Stimulated activated naive CD8-positive, alpha-beta T cell treated with anti-CD3 and anti-CD28 coated beads, Interleukin-15, amount 100 ng/mL, for 72 hours (primary cell): ENCODE results near the gene ZDHHC12.
A peak's percentile ranks its signal among the peaks of the same experiment; 100 is the strongest.
"Not testable (repeated sequence)": the region's sequence is repeated elsewhere in the genome, so short reads cannot be mapped to it uniquely, and the experiment has no call there.

ENCODE experiments used
- ATAC-seq: fragments of 150-1000 bp; cut with Tn5 transposase; 2 replicates; pipeline ENCODE4 v1.10.0; 2021; ENCODE audit warnings: mild to moderate bottlenecking, moderate library complexity
- DNase-seq, 2 donors: peaks; one replicate each; pipeline ENCODE4 v3.0.0; 2021 to 2022
- H3K27ac Mint-ChIP-seq, 2 donors: one replicate each; pipeline ENCODE4 v1.8.0; 2022; ENCODE audit warnings: mild to moderate bottlenecking in 2 of 2, mixed read lengths in 2 of 2, moderate library complexity in 2 of 2
- H3K27me3 Mint-ChIP-seq: one replicate; pipeline ENCODE4 v1.8.0; 2022; ENCODE audit warnings: mixed read lengths
- H3K4me1 Mint-ChIP-seq: one replicate; pipeline ENCODE4 v1.8.0; 2022; ENCODE audit warnings: mild to moderate bottlenecking, mixed read lengths
- H3K4me3 Mint-ChIP-seq, 2 donors: one replicate each; pipeline ENCODE4 v1.8.0; 2022; ENCODE audit warnings: mild to moderate bottlenecking in 2 of 2, mixed read lengths in 2 of 2, moderate library complexity in 1 of 2
- H3K9me3 Mint-ChIP-seq, 2 donors: one replicate each; pipeline ENCODE4 v1.8.0; 2022; ENCODE audit warnings: mixed read lengths in 2 of 2

Gene ZDHHC12

DNA sequence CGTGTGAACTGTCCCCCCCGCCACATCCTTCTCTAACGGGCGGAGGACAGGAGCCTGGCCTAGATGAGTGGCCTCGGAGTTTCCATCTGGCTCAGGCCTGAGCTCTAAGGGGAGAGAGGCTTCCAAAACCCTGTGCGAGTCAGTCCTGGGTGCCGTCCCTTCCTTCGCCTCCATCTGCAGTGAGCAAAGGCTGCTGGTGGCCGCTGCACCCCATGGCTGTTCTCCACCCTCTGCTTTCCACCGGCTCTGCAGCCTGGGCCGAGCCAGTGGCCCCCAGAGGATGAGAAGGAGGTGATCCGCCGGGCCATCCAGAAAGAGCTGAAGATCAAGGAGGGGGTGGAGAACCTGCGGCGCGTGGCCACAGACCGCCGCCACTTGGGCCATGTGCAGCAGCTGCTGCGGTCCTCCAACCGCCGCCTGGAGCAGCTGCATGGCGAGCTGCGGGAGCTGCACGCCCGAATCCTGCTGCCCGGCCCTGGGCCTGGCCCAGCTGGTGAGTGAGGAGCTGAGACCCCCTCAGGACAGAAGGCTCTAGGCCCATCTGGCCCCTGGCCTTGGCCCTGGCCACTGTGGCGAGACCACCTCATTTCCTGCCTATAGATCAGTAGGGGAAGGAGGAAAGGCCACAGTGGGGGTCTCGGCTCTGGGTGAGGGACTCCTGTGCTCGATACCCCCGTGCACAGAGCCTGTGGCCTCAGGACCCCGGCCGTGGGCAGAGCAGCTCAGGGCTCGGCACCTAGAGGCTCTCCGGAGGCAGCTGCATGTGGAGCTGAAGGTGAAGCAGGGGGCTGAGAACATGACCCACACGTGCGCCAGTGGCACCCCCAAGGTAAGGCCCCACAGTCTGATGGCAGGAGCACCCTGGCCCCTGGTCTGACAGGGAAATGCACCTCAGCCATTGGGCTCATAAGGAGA, 18.6 kb downstream of the ZDHHC12 start:
- ATAC-seq = no peak
- H3K4me1 Mint-ChIP-seq = peaks cover 21% of the 10 kb centered on the region
- no peaks in the 10 kb centered on the region for H3K27me3 Mint-ChIP-seq
- no peaks in the 10 kb centered on the region for H3K9me3 Mint-ChIP-seq
- H3K4me3 Mint-ChIP-seq = no peak overlapping the region
- no peak for DNase-seq
- no peak overlapping the region for H3K27ac Mint-ChIP-seq

DNA sequence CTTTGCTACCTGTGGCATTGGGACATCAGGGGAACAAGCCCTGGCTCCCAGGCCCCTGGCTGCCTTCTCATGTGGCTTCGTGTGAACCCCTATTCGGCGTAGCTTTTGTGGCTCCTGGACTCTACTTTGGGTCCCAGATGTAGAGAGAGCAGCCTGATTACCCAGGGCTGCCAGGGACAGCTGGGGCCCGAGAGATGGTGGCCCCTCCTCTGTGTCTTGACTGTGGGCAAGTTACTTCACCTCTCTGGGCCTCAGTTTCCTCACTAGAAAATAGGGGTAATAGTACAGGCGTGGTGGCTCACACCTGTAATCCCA, 19.6 kb downstream of the ZDHHC12 start:
- peaks cover 21% of the 10 kb centered on the region for H3K4me1 Mint-ChIP-seq
- DNase-seq = no peak
- H3K9me3 Mint-ChIP-seq = no peaks in the 10 kb centered on the region
- no peak overlapping the region for H3K27ac Mint-ChIP-seq
- no peak for ATAC-seq
- no peaks in the 10 kb centered on the region for H3K27me3 Mint-ChIP-seq
- no peak overlapping the region for H3K4me3 Mint-ChIP-seq

DNA sequence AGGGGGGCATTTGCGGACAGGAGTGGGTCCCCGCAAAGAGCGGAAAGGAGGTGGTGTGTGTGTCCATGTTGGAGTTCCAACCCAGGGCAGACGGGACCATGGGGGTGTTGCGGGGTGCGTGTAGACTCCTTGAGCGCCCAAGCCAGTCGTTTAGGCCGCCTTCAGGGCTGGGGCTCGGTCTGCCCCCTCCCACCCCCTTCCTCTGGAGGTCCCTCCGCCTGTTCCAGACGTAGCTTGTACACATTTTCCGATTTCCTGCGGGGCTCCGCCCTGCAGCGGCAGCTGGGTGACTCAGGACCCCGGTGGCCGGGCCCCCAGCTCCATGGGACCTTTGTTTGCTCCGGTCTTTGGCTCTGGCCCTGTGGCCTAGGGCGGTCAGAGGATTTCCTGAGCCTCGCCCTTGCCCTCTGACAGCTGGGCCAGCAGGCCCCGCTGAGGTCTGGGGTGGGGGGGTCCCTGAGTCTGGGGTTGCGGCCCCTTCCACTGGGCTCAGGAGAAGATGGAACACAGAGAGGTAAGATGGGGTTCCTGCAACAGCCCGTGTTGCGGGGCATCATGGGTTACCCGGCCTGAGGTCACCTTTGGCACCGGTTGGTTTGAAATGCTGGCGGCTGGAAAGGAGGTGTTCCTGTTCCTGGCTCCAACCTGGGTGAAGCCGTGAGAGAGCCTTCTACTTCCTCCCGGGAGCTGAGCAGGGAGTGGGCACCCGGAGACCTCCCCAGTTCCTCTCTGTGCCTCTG, 20.1 kb downstream of the ZDHHC12 start:
- DNase-seq = no peak
- no peaks in the 10 kb centered on the region for H3K27me3 Mint-ChIP-seq

DNA sequence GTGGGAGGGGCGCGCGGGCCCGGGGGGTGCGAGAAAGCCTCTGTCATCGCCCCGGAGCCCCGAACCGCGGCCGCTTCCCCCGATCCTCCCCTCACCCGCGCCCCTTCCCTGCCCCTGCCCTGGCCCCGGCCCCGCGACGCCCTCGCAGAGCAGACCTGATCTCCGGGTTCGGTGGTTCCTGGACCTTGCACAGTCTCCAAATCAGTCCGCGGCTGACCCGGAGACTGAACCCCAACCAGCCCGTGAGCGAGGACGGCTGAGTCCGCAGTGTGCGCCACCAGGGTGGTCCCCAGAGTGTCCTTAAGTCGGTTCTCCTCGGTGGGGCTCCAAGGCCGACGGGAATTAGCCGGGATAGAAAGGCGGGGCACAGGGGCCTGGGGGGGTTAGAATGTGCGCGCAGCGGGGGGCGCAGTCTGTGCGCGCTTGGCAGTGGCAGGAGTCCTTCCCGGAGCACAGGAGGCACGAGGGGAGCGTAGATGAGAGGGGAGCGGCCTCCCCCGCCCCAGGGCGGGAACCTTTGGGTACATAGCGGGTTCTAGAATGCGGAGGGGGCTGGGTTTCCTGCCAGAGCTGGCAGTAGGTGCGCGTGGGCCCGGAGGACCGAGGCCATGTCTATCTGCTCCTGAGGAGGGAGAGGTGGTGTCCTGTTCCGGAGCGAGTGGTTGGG, 20.8 kb downstream of the ZDHHC12 start:
- Mint-ChIP-seq H3K4me1 (peaks cover 21% of the 10 kb centered on the region), H3K9me3 (no peaks in the 10 kb centered on the region), H3K4me3 (peak overlapping the region; percentile 82 to 95), H3K27me3 (no peaks in the 10 kb centered on the region), H3K27ac (peak overlapping the region; percentile 63 to 86)
- ATAC-seq (peak; percentile 56), DNase-seq (peak in 1 of 2 donors; percentile 42)

More for the DNA sequence above, 20.1 kb downstream of the ZDHHC12 start:
- H3K4me3 Mint-ChIP-seq = peak overlapping the region; percentile 82 to 95
- H3K27ac Mint-ChIP-seq = no peak overlapping the region
- peaks cover 21% of the 10 kb centered on the region for H3K4me1 Mint-ChIP-seq
- ATAC-seq = no peak
- H3K9me3 Mint-ChIP-seq = no peaks in the 10 kb centered on the region

DNA sequence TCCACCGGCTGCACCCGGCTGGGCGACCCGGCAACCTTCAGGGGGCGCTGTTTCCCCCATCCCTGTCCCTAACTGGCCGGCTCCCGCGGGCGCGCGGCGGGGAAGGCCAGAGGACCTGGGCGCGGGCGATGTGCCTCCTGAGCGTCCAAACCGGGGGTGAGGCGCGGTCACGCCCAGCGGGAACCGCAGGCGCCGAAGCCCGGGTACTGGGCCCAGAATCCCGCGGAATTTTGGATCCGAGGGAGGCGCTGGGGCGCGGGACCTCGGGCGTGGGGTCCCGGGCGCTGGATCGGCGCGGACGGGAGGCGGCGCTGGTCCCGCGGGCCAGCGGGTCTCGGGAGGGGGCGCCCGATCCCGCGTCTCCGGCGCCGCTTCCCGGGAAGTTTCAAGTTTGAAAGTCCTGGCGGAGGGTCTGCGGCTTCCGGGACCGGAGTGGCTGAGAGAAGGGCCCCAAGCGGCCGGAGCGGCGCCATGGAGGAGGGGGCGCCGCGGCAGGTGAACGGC, 21.4 kb downstream of the ZDHHC12 start, which contains the start of gene PKN3:
Gene PKN3, plus strand, starts transcription at position 59 of the 504 bp plus-strand sequence. Its CDS starts 413 bp downstream, at position 472.
- peak; percentile 91 for ATAC-seq
- Mint-ChIP-seq H3K4me3 (peak within 1 kb of the TSS; percentile 82 to 95), H3K27ac (peak within 1 kb of the TSS; percentile 63 to 86), H3K9me3 (no peaks in the 10 kb centered on the region), H3K4me1 (peaks cover 21% of the 10 kb centered on the region), H3K27me3 (no peaks in the 10 kb centered on the region)
- DNase-seq = peak; percentile 90 to 93

DNA sequence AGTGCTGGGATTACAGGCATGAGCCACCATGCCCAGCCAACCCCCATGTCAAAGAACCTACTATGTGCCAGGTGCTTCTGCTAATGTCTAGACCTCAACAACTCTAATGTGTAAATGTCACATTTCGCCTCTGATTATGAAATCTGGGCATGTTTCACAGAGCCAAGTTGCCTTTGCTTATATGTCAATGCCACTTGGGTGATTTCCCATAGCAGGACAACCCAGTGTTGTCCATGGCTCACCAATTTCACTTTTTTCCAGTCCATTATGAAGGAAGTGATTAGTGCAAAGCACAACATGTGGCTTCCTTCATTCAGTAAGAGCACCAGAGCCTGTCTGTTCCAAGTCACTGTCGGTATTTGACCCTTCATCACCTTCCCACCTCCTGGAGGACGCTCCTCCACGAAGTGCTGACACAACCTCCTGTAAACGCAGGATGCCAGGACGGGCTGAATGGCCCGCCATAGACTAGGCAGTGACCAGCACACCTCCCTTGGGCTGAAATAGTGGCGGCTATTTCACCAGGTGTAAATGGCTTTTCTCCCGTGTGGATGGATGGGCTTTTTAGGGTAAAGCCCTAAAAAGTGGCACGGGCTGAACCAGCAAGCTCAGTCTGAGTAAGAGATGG, 22.6 kb downstream of the ZDHHC12 start:
- DNase-seq (no peak), ATAC-seq (no peak)
- no peak overlapping the region for H3K27ac Mint-ChIP-seq
- peaks cover 21% of the 10 kb centered on the region for H3K4me1 Mint-ChIP-seq
- peak overlapping the region; percentile 69 to 95 for H3K4me3 Mint-ChIP-seq
- no peaks in the 10 kb centered on the region for H3K9me3 Mint-ChIP-seq
- H3K27me3 Mint-ChIP-seq = no peaks in the 10 kb centered on the region

DNA sequence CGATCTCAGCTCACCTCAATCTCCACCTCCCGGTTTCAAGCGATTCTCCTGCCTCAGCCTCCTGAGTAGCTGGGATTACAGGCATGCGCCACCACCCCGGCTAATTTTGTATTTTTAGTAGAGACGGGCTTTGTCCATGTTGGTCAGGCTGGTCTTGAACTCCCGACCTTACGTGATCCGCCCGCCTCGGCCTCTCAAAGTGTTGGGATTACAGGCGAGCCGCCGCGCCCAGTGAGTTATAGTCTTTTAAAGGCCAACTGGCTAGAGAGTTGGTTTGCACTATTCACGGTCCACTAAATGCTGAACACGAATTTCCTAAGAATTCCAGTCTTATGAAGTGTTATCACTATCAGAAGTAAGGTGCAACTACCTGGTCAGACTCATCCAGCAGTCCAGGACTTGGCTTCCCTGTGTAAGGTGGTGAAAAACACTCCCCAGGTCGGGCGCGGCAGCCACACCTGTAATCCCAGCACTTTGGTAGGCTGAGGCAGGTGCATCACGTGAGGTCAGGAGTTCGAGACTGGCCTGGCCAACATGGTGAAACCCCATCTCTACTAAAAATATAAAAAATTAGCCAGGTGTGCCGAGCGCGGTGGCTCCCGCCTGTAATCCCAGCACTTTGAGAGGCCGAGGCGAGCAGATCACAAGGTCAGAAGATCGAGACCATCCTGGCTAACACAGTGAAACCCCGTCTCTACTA, 24.7 kb downstream of the ZDHHC12 start:
- not testable (repeated sequence) for DNase-seq

DNA sequence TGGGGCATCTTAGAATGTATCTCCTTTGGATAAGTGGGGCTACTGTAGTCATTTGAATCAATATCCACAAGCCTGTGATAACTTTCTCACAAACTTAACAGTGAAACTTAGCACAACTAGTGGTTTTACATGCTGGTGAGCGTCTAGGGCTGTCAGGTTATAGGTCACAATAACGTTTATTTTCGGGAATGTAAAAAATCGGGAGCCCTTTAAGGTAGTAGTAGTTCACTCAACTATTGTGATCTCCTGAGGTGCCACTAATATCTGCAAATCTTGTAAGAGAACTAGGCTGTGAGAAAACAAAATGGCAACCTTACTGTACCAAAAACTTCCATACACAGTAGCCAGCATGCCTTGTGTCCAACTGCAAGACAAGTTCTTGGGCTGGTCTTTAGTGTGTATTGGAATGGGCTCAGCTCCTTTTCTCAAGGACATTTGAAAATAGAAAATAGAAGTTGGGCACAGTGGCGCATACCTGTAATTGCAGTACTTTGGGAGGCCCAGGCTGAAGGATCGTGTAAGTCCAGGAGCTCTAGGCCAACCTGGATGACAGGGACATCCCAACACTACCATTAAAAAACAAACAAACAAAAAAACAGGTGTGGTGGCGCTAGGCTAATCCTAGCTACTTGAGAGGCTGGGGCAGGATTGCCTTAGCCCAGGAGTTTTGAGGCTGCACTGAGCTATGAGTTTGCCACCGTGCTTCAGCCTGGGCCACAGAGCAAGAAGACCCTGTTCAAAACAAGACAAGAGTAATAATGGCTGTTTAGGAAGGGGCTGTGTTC, 26.8 kb downstream of the ZDHHC12 start:
- H3K4me1 Mint-ChIP-seq = peaks cover 34% of the 10 kb centered on the region
- no peak overlapping the region for H3K27ac Mint-ChIP-seq
- H3K9me3 Mint-ChIP-seq = no peaks in the 10 kb centered on the region
- ATAC-seq = no peak
- no peak for DNase-seq
- no peaks in the 10 kb centered on the region for H3K27me3 Mint-ChIP-seq
- H3K4me3 Mint-ChIP-seq = no peak overlapping the region

More for the DNA sequence above, 24.7 kb downstream of the ZDHHC12 start:
- not testable (repeated sequence) for H3K27me3 Mint-ChIP-seq, H3K9me3 Mint-ChIP-seq, H3K4me3 Mint-ChIP-seq, ATAC-seq
- H3K27ac Mint-ChIP-seq = peak overlapping the region in 1 of 2 donors; percentile 74
- H3K4me1 Mint-ChIP-seq = peaks cover 27% of the 10 kb centered on the region

DNA sequence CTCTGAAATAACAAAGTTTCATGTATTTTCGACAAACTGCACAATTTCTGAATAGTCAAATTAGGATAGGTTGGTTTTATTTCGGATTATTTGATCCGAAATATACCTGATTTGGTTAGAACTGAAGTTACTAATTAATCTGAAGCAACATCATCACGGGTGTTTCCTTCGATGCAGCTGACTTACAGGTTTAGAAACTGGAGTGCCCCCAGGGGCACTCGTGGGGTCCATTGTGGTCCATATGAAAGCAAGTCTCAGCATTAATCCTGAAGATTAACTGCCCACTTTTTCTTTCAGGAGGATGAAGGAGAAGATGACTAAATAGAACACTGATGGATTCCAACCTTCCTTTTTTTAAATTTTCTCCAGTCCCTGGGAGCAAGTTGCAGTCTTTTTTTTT, 29.6 kb downstream of the ZDHHC12 start:
- no peak overlapping the region for H3K4me3 Mint-ChIP-seq
- ATAC-seq = no peak

DNA sequence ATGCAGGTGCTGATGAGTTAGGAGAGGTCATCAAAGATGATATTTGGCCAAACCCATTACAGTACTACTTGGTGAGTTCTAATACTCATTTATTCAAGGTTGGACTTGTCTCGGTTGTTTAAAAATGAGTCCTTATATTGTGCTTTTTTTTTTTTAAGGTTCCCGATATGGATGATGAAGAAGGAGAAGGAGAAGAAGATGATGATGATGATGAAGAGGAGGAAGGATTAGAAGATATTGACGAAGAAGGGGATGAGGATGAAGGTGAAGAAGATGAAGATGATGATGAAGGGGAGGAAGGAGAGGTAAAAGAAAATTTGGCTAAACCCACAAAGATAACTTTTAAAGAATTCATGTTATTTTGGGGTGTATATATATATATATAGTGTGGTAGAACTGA, 30.2 kb downstream of the ZDHHC12 start:
- peak overlapping the region; percentile 49 to 88 for H3K27ac Mint-ChIP-seq
- not testable (repeated sequence) for DNase-seq, ATAC-seq, H3K9me3 Mint-ChIP-seq, H3K27me3 Mint-ChIP-seq
- peaks cover 36% of the 10 kb centered on the region for H3K4me1 Mint-ChIP-seq
- peak overlapping the region in 1 of 2 donors; percentile 63 for H3K4me3 Mint-ChIP-seq

More for the DNA sequence above, 29.6 kb downstream of the ZDHHC12 start:
- Mint-ChIP-seq H3K9me3 (no peaks in the 10 kb centered on the region), H3K4me1 (peaks cover 36% of the 10 kb centered on the region), H3K27me3 (no peaks in the 10 kb centered on the region), H3K27ac (no peak overlapping the region)
- no peak for DNase-seq

DNA sequence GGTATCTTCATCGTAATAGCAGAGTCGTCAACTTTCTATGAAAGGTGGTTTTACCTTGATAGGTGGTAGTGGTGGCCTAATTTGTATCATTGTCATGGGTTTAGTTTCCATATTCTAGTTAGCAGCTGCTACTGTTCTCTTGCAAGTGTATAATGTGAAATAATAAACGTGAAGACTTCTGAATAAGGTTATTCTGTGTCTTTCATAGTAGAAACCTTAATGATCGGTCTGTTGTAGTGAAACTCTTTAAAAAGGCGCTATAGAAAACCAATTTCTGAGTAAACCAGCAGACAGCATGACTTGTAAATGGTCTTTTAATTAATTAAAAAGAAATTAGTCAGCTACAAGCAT, 33.3 kb downstream of the ZDHHC12 start:
- H3K4me3 Mint-ChIP-seq = peak overlapping the region; percentile 91 to 98
- DNase-seq = no peak
- no peak for ATAC-seq
- H3K27ac Mint-ChIP-seq = peak overlapping the region; percentile 97 to 99
- no peaks in the 10 kb centered on the region for H3K27me3 Mint-ChIP-seq
- no peaks in the 10 kb centered on the region for H3K9me3 Mint-ChIP-seq
- H3K4me1 Mint-ChIP-seq = peaks cover 66% of the 10 kb centered on the region

DNA sequence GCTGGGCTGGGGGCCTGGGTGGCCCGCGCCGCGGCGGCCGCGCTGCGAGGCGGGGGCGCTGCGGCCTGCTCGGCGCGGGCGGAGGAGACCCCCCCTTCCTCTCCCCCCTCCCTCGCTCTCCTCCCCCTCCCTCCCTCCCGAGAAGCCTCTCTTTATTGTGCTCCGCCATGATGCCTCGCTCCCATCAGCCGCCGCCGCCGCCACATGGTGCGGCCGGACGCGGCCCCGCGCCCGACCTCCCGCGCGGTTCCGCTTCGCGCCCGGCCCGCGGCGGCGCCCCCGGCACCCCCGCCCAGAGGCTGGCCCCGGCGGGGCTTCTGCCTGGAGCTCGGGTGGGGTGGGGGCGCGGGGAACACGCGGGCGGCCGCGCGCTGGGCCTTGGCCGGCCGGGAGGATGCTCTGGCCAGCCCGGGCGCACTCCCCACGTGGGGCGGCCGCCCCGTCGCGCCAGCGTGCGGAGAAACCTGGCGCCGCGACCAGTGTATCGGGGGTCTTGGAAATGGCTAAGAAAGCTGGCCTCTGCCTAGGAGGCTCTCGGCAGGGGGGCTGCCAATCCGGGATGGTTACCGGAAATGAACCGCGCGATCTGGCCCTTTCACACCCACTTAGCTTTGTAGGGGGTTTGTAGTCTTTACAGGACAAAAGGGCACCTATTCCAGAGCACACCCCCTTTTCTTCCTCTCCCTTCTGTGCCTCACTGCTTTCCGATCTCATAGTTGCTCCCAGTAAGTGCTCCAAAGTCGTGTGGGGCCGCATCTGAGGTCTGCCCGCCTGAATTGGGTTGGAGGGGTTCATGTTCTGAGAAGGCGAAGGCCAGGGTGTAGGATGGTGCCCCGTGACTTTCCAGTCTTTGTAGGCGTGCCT, 33.9 kb downstream of the ZDHHC12 start:
- H3K4me1 Mint-ChIP-seq = peaks cover 72% of the 10 kb centered on the region
- ATAC-seq (peak; percentile 6), DNase-seq (peak; percentile 30 to 38)
- H3K4me3 Mint-ChIP-seq = peak overlapping the region; percentile 91 to 98
- no peaks in the 10 kb centered on the region for H3K27me3 Mint-ChIP-seq
- H3K27ac Mint-ChIP-seq = peak overlapping the region; percentile 97 to 99
- no peaks in the 10 kb centered on the region for H3K9me3 Mint-ChIP-seq

DNA sequence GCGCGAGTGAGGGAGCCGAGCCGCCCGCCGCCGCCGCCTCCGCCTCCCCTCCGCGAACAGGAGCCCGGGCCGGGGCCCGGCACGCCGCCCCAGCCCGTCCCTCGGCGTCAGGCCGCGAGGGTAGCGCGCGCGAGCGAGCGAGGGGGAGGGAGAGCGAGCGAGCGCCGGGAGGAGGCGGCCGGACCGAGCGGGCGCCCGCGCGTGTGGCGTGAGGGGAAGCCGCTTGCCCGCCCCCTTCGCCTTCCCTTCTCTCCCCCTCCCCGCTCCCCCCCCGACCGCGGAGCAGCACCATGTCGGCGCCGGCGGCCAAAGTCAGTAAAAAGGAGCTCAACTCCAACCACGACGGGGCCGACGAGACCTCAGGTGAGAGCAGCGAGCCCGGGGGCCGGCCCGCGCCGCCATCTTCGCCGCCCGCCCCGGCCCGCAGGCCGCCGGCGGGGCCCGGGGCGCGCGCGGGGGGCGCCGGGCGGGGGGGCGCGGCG, 34.6 kb downstream of the ZDHHC12 start:
- ATAC-seq (peak; percentile 4), DNase-seq (no peak)
- peak overlapping the region in 1 of 2 donors; percentile 85 for H3K27ac Mint-ChIP-seq
- no peaks in the 10 kb centered on the region for H3K27me3 Mint-ChIP-seq
- no peaks in the 10 kb centered on the region for H3K9me3 Mint-ChIP-seq
- H3K4me1 Mint-ChIP-seq = peaks cover 73% of the 10 kb centered on the region
- H3K4me3 Mint-ChIP-seq = peak overlapping the region; percentile 70 to 75
